GM12801 (cell line): ENCODE measurements around the gene ITGB2.

Experiments used
- TF ChIP-seq, protein P1 (sequence below): IDR thresholded peaks from one replicate; pipeline ENCODE4 v1.5.1; 2011; ENCODE audit warnings: control low read depth; ENCODE audit not compliant: insufficient read length; ENCODE audit errors: extremely low read depth

Gene ITGB2

DNA sequence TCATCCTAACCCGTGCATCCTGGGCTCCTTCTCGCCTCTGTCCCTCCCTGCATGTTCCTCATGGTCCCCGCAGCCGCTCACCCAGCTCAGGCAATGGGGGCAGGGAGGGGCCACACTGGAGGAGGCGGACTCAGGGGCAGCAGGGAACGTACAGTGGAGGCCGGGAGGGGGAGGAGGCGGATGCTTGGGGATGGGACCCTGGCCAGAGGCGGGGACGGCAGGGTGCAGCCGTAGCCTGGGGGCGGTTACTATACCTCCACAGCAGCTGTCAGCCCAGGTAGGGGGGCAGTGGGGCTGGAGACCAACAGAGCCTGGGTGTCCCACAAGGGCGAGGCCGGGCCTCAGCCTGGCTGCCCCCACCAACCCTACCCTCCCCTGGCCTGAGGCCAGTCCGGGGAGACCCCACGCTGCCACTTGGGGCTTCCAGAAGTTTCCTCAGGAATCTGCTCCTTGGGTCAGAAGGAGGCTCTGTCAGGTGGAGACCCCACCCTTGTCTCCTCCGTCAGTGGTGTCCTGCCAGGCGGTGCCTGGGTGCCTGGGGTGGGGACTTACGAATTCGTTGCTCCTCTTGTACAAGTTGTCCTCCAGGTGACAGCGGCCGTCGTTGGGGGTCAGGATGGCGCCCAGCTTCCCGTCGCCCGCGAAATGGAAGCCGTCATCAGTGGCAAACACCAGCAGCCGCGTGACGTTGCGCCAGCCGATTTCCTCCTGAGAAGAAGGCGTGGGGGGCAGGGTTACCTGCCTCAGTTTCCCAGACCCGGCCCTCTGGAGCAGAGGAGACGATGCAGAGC is 20.7 kb downstream of the ITGB2 start:
- TF ChIP-seq, protein P1, sequence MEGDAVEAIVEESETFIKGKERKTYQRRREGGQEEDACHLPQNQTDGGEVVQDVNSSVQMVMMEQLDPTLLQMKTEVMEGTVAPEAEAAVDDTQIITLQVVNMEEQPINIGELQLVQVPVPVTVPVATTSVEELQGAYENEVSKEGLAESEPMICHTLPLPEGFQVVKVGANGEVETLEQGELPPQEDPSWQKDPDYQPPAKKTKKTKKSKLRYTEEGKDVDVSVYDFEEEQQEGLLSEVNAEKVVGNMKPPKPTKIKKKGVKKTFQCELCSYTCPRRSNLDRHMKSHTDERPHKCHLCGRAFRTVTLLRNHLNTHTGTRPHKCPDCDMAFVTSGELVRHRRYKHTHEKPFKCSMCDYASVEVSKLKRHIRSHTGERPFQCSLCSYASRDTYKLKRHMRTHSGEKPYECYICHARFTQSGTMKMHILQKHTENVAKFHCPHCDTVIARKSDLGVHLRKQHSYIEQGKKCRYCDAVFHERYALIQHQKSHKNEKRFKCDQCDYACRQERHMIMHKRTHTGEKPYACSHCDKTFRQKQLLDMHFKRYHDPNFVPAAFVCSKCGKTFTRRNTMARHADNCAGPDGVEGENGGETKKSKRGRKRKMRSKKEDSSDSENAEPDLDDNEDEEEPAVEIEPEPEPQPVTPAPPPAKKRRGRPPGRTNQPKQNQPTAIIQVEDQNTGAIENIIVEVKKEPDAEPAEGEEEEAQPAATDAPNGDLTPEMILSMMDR: no peak

DNA sequence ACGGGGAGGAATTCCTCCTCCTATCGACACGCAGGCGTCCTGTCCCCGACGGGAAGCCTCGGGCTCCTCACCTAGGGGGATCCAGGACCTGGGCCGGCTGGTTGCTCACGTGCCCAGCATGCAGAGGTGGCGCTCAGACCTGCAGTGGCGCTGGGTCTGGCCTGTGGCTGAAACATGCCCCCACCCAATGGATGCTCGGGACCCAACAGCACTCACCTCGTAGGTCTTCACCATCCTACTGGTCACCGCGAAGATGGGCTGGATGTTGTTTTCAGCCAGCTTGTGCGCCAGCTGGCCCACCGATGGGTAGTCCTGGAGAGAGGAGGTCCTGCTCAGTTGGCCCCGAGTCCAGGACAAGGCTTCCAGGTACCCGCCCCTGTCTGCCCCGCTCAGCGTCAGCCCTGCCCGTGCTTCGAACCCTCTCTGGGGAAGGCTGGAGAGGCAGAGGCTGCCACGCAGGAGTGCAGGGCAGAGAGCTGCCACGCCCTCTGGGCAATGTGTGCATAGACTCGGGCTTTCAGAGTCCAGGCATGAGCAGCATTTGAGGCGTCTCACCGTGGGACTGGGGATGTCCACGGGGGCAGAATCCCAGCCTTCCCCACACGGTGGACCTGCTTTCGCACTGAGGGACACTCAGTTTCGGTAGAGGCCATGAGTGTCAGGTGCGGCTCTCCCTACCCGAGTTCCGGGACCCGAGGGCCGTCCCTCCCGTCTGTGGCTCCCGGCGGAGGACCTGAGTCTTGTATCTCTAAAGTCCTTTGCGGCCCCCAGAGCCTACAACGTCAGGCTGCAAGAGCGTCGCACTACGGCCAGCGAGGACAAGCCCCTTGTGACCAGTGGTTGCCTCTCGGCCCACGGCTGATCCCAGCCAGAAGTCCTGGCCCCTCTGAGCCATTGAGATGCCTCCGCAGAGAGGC is 21.6 kb downstream of the ITGB2 start:
- TF ChIP-seq, protein P1: no peak

DNA sequence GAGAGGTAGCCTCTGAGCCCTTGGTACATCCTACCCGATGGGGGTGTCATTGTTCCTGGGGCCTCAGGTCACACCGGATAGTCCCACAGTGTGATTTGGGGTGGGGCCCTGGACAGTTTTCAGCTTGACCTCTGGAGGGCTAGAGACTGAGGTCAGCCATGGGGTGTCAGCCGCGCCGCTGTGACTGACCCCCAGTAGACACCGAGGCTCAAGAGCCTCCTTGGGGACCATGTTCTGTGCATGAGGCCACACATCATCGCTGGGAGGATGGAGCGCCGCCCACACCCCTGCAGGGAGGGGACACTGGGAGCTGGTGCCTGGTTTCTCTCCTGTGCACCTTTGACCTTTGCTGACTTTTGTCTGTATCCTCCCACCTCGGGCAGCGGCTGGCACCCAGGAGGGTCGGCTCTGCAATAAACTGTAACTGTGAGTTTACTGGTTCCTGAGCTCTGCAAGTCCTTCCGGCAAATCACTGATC is 22.6 kb downstream of the ITGB2 start:
- TF ChIP-seq, protein P1: no peak

DNA sequence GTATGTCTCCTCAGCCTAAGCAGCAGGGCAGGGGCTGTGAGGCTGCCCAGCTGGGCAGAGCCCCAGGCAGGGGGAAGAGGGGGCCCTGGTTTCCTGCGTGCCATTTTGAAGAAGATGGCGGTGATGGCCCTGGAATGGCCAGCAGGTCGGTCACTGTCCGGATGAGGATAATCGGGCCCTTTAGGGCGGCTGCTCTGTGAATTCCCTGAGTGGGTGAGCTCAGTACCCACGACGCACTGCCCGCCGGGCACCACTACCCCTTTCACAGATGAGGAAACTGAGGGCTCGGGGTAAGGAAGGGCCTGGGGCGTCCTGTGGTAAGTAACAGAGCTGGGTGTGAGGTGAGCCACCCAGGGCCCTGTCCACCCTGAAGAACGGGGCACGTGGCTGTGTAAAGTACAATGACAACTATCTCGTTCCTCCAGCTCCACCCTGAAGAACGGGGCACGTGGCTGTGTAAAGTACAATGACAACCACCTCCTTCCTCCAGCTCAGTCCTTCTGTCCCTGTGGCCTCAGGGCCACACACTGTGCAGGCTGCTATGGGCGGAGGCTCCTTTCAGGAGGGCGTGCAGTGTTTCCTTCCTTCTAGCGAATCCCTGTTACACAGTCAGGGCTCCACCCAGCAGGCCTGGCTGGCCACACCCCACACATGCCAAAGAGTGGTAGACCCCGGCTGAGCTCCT is 23.2 kb downstream of the ITGB2 start:
- TF ChIP-seq, protein P1: no peak

DNA sequence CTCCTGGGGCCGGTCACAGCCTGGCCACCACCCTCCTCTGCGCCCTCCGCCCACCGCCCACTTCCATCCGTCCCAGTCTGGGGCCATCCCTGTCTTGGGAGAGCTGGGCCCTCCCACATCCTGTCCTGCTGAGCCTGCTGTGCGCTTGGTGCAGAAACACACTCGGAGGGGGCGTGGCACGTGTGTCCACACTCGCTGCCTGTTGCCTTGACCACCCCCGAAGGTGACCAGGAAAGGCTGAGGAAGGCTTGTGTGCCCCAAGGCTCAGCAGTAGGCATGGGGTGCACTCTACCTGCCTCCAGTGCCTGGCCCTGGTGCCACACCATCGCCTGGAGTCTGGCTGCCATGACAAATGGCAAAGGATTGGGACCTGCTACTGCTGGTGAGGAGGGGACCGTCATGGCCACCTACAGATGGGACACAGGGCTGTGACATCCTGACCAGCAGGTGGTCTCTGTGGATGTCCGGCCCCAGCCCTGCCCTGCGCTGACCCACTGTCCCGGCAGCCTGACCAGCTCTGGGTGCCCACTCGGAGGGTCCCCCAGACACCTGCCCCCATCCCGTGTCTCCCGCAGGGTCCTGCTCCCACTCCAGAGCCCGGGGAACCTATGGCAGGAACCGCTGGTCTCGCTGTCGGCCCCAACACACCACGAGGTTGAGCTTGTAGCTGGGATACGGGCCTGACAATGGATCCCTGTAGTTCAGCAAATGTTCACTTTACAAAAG is 24.0 kb downstream of the ITGB2 start:
- TF ChIP-seq, protein P1: no peak

DNA sequence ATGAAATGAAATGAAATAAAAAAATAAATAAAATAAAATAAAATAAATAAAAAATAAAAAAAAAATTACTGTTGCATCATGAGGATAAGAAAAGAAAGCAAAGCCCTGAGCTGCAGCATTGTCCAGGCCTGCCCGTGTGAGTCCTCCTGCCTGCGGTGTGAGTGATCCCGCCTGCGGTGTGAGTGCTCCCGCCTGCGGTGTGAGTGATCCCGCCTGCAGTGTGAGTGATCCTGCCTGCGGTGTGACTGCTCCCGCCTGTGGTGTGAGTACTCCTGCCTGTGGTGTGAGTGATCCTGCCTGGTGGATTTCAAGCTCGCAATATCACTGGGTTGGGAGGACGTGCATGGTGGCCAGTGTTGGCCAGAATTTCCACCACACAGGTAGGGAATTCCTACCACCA is 24.8 kb downstream of the ITGB2 start:
- TF ChIP-seq, protein P1: no peak
